Thyroid gland (tissue), 4 donors: ENCODE results near the gene RHBDD1. TPM values are rescaled to one million over a fixed set of nuclear protein-coding genes. Genes with fewer than 3 reads are reported as not detected.

Experiments
- DNase-seq, 2 donors: peaks; one replicate each; pipeline ENCODE4 v3.0.0-alpha.2; 2019
- H3K27ac ChIP-seq, 3 donors: fragments of 200-600 bp; sonication (generic); 1 replicate in 2 of 3; 2 replicates in 1 of 3; pipeline ENCODE4 v1.5.1; 2016 to 2019; ENCODE audit warnings: mild to moderate bottlenecking in 1 of 3, moderate library complexity in 1 of 3
- H3K27me3 ChIP-seq: fragments of 200-600 bp; sonication (generic); one replicate; pipeline ENCODE4 v1.5.1; 2019
- H3K36me3 ChIP-seq, 2 donors: fragments of 200-600 bp; sonication (generic); one replicate each; pipeline ENCODE4 v1.5.1; 2016 to 2019
- H3K4me1 ChIP-seq, 2 donors: fragments of 200-600 bp; sonication (generic); one replicate each; pipeline ENCODE4 v1.5.1; 2017 to 2019
- H3K4me3 ChIP-seq, 3 donors: fragments of 200-600 bp; sonication (generic); replicated peaks in 1 of 3; 1 replicate in 2 of 3; 2 replicates in 1 of 3; pipeline ENCODE4 v1.5.1; 2016; ENCODE audit warnings: mild to moderate bottlenecking in 1 of 3
- H3K9me3 ChIP-seq: fragments of 200-600 bp; sonication (generic); one replicate; pipeline ENCODE4 v1.5.1; 2017
- POLR2A ChIP-seq, 2 donors: fragments of 450-650 bp; IDR thresholded peaks; one replicate each; pipeline ENCODE4 v1.6.1; 2017; ENCODE audit warnings: antibody characterized with exemption in 2 of 2, mild to moderate bottlenecking in 2 of 2, moderate library complexity in 1 of 2
- WGBS, 2 donors: methylation state at CpG; one replicate each; pipeline ENCODE4 v1.1.5; 2017; 5-methylcytosine and 5-hydroxymethylcytosine counted together
- intact Hi-C: fragments of 100-400 bp; cut with DNase I; formaldehyde crosslinking; loops from one replicate; pipeline ENCODE4 v1.15.1; 2023
- total RNA-seq, 4 donors: library from RNA; depleted of rRNA; stranded (reverse); fragments of >200 nt; gene quantifications; one replicate each; pipeline ENCODE4 v1.2.3, GENCODE V29; 2016
- TF ChIP-seq, protein P1 (sequence below), 6 experiments: fragments of 200-600 bp in 3 of 6; fragments of 450-650 bp in 3 of 6; sonication (generic) in 3 of 6; IDR thresholded peaks; one replicate each; pipeline ENCODE4 v1.5.1; 2016 to 2019; ENCODE audit warnings: antibody characterized with exemption in 6 of 6, mild to moderate bottlenecking in 2 of 6, inconsistent platforms in 1 of 6, moderate library complexity in 1 of 6

RHBDD1 gene
- total RNA-seq, 4 donors from 2014 or later = 17.2 to 36.5 (median 26.2) TPM

DNA sequence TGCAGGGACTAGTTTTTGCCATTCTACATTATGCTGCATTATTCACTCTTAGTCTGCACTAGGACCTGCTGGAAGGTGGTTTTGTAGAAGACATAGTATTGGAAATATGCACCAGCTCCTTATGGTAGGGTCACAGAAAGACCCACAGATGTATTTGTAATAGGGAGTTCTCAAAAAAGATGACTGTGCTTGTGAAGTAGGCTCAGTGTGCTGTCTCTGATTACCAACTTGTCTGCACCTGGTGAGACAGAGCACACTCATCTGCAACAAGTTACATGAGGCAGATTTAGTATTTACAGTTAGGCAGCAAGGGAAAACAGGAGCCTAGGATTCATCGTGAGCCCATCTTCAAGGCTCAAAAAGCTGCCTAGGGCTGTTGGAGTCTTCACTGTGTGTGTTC, 29.4 kb downstream of the RHBDD1 start:
- DNase-seq = no peak
- Histone ChIP-seq H3K27ac (no peak overlapping the region), H3K36me3 (no peaks in the 10 kb centered on the region), H3K4me3 (no peak overlapping the region), H3K27me3 (no peaks in the 10 kb centered on the region), H3K4me1 (peaks cover 16 to 19% of the 10 kb centered on the region in 2 donors), H3K9me3 (no peaks in the 10 kb centered on the region)
- no peak for TF ChIP-seq POLR2A (IDR thresholded peaks at IDR 0.05)
- TF ChIP-seq, protein P1, sequence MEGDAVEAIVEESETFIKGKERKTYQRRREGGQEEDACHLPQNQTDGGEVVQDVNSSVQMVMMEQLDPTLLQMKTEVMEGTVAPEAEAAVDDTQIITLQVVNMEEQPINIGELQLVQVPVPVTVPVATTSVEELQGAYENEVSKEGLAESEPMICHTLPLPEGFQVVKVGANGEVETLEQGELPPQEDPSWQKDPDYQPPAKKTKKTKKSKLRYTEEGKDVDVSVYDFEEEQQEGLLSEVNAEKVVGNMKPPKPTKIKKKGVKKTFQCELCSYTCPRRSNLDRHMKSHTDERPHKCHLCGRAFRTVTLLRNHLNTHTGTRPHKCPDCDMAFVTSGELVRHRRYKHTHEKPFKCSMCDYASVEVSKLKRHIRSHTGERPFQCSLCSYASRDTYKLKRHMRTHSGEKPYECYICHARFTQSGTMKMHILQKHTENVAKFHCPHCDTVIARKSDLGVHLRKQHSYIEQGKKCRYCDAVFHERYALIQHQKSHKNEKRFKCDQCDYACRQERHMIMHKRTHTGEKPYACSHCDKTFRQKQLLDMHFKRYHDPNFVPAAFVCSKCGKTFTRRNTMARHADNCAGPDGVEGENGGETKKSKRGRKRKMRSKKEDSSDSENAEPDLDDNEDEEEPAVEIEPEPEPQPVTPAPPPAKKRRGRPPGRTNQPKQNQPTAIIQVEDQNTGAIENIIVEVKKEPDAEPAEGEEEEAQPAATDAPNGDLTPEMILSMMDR (IDR thresholded peaks at IDR 0.05) = no peak
- 93 to 100% methylated on average over 1 of the region's 1 CpG for WGBS, 2 donors
- intact Hi-C loops = no loop called here

DNA sequence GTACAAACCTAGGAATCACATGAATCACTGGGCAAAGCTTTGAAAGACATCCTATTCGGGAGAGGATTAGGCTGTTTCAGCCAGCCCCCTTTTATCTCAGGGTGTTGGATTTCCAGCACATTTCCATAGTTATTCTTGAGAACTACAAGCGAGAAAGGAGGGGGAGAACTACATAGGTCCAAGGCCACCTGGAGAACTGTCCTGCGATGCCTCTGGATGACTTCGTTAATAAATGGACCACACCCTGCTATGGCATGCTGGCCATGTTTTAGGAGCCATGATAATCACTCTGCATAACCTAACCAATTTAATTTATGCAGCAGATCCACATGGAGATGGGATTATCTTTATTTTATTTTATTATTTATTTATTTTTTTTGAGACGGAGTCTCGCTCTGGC, 29.9 kb downstream of the RHBDD1 start:
- TF ChIP-seq, protein P1 (IDR thresholded peaks at IDR 0.05) = no peak
- TF ChIP-seq POLR2A (IDR thresholded peaks at IDR 0.05) = no peak
- WGBS, 2 donors = 95% methylated on average over 6 of the region's 6 CpGs
- Histone ChIP-seq H3K9me3 (no peaks in the 10 kb centered on the region), H3K27me3 (no peaks in the 10 kb centered on the region), H3K27ac (no peak overlapping the region), H3K4me3 (no peak overlapping the region), H3K36me3 (no peaks in the 10 kb centered on the region), H3K4me1 (peaks cover 16 to 19% of the 10 kb centered on the region in 2 donors)
- intact Hi-C loops = no loop called here
- DNase-seq = no peak

DNA sequence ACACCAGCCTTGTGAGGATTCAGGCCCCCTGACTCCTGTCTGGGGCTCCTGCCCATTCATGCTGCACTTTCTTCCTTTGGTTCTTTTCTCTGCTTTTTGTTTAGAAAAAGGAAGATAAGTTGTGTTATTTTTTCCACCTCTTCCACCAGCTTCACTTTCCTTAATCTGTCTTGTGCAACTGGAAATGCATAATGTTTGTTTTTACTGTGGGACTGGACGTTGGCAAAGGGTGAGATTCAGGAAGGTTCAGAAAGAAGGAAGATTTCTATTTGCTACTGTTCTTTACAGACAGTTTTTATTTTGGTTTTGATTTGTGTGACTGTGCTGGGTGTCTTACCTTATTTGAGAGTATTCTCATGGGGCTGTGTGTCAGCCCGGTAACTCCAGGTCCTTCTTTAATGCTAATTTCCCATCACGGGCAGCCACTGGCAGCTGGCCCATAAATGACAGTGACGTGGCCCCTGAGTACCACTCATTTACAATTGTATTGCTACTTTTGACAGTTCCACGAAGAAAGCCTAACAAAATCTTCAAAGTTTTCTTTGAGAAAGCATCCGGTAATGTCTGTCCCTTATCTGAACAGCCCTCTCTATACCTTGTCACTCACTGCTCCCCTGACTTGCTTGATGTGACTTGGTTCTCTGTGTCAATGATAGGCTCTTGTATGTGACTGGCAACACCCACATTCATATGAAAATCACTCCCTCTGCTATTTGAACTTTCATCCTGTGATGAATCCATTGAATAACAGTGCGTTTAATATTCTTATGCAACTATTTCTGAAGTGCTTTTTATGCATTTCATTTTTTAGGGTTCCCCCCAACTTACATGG, 32.7 kb downstream of the RHBDD1 start:
- Histone ChIP-seq H3K36me3 (no peaks in the 10 kb centered on the region), H3K4me3 (no peak overlapping the region), H3K4me1 (peaks cover 4 to 11% of the 10 kb centered on the region in 2 donors), H3K27ac (no peak overlapping the region), H3K27me3 (no peaks in the 10 kb centered on the region), H3K9me3 (no peaks in the 10 kb centered on the region)
- TF ChIP-seq POLR2A (IDR thresholded peaks at IDR 0.05) = no peak
- TF ChIP-seq, protein P1 (IDR thresholded peaks at IDR 0.05) = no peak
- intact Hi-C loops = no loop called here
- 54 to 62% methylated on average over 7 of the region's 7 CpGs for WGBS, 2 donors
- no peak for DNase-seq

DNA sequence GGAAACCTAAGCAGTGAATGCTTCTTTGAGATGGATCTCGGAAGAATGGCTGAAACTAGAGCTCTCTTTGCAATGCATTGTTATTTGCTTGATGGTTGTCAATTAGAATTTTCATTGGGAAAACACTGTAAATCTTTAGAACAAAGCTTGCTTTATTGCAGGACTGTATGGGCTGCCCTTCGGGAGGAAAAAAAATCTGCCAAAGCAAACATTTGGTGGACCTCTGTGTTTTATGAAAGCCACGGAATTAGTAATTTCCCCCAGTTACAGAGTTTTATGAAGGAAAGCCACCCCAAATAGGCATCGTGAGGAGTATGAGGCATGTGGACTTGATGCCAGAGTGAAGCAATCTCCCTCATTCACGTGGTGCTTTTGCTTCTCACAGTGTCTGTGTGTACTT, 33.5 kb downstream of the RHBDD1 start:
- intact Hi-C loops = no loop called here
- Histone ChIP-seq H3K4me1 (peaks cover 0 to 9% of the 10 kb centered on the region in 2 donors), H3K27ac (no peak overlapping the region), H3K36me3 (no peaks in the 10 kb centered on the region), H3K4me3 (no peak overlapping the region), H3K27me3 (no peaks in the 10 kb centered on the region), H3K9me3 (no peaks in the 10 kb centered on the region)
- no peak for TF ChIP-seq POLR2A (IDR thresholded peaks at IDR 0.05)
- DNase-seq = no peak
- 82 to 87% methylated on average over 5 of the region's 5 CpGs for WGBS, 2 donors

DNA sequence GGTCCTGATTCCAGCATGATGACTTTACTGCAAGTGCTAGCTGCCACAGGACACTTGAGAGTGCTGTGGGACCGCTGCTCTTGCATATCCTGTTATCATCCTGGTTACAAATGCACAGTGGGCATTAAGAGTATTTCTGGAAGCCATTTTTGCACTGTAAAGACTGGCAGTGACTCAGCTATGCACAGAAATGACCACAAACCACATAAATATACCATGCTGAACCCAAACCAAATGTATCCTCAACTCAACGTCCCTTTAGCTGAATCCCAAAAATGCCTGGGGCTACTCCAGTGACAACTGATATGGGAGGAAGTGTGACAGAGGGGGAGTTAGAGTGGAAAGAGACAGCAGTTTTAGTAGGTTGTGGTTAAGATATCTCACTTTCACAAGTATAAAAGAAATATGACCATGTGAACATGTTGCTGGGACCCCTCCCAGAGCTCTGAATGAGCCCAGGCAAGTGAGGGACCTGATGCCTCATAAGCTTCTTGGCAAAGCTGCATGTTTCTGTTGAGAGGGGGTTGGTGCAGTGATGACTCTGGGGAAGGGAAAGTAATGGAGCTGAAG, 37.3 kb downstream of the RHBDD1 start:
- intact Hi-C loops = no loop called here
- H3K4me3 ChIP-seq = no peak overlapping the region
- no peak for TF ChIP-seq POLR2A (IDR thresholded peaks at IDR 0.05)
- TF ChIP-seq, protein P1 (IDR thresholded peaks at IDR 0.05) = no peak
- no peaks in the 10 kb centered on the region for H3K27me3 ChIP-seq
- no peak overlapping the region for H3K27ac ChIP-seq
- DNase-seq = no peak
- H3K4me1 ChIP-seq = peaks cover 0 to 7% of the 10 kb centered on the region in 2 donors
- H3K36me3 ChIP-seq = no peaks in the 10 kb centered on the region
- WGBS, 2 donors = 87 to 88% methylated on average over 2 of the region's 2 CpGs
- H3K9me3 ChIP-seq = no peaks in the 10 kb centered on the region
